CD4-positive, alpha-beta T cell (primary cell): Measurements from ENCODE around the gene UNC13D. TPM values are rescaled to one million over a fixed set of nuclear protein-coding genes. Genes with fewer than 3 reads are reported as not detected.

Experiments used
- ATAC-seq: fragments of 200-7000 bp; cut with Tn5 transposase; one replicate; pipeline ENCODE4 v1.10.0; 2022; ENCODE audit warnings: mild to moderate bottlenecking; ENCODE audit not compliant: poor library complexity
- CTCF ChIA-PET: fragments of 350-600 bp; sonication (Branson Sonifier 250); formaldehyde crosslinking; loops from one replicate; lab custom pipeline; 2021; ENCODE audit warnings: antibody characterized with exemption, inconsistent platforms; lab: Charles Lee
- POLR2A ChIA-PET: fragments of 350-600 bp; sonication (Branson Sonifier 250); formaldehyde crosslinking; loops from one replicate; lab custom pipeline; 2021; ENCODE audit warnings: antibody characterized with exemption, inconsistent platforms; lab: Charles Lee
- DNase-seq, 14 experiments: peaks; one replicate each; pipeline ENCODE4 v3.0.0-alpha.2; 2013 to 2020; ENCODE audit warnings: mixed read lengths in 2 of 14
- H3K27ac ChIP-seq, 2 donors: one replicate each; pipeline versions ENCODE4 v1.5.1 to v1.7.0; 2013; ENCODE audit warnings: low read length in 2 of 2, low read depth in 1 of 2, mild to moderate bottlenecking in 1 of 2
- H3K27me3 ChIP-seq, 2 experiments: 1 replicate in 1 of 2; 2 replicates in 1 of 2; pipeline versions ENCODE4 v1.6.1 to v1.7.0; 2013; ENCODE audit warnings: low read length in 2 of 2, control low read depth in 1 of 2, mild to moderate bottlenecking in 1 of 2, moderate library complexity in 1 of 2; ENCODE audit not compliant: insufficient read depth in 2 of 2, control insufficient read depth in 1 of 2
- H3K36me3 ChIP-seq: one replicate; pipeline ENCODE4 v1.6.1; 2013; ENCODE audit warnings: low read length, control low read depth; ENCODE audit not compliant: insufficient read depth
- H3K4me1 ChIP-seq: one replicate; pipeline ENCODE4 v1.6.1; 2013; ENCODE audit warnings: low read length, control low read depth; ENCODE audit not compliant: insufficient read depth
- H3K4me3 ChIP-seq: one replicate; pipeline ENCODE4 v1.5.1; 2013; ENCODE audit warnings: mild to moderate bottlenecking, low read length, moderate library complexity
- H3K9me3 ChIP-seq, 2 experiments: 1 replicate in 1 of 2; 2 replicates in 1 of 2; pipeline versions ENCODE4 v1.6.1 to v1.7.0; 2013; ENCODE audit warnings: low read length in 2 of 2, mild to moderate bottlenecking in 2 of 2, control low read depth in 1 of 2, moderate library complexity in 1 of 2; ENCODE audit not compliant: control insufficient read depth in 1 of 2, insufficient read depth in 1 of 2
- H3K27ac Mint-ChIP-seq: one replicate; pipeline ENCODE4 v1.8.0; 2020; ENCODE audit warnings: mixed read lengths
- H3K27me3 Mint-ChIP-seq: one replicate; pipeline ENCODE4 v1.8.0; 2021; ENCODE audit warnings: mixed read lengths
- H3K36me3 Mint-ChIP-seq: one replicate; pipeline ENCODE4 v1.8.0; 2021; ENCODE audit warnings: low read depth, mixed read lengths
- H3K4me1 Mint-ChIP-seq: one replicate; pipeline ENCODE4 v1.8.0; 2021; ENCODE audit warnings: low read depth, mixed read lengths
- H3K4me3 Mint-ChIP-seq: one replicate; pipeline ENCODE4 v1.8.0; 2020; ENCODE audit warnings: mild to moderate bottlenecking, mixed read lengths
- H3K9me3 Mint-ChIP-seq: one replicate; pipeline ENCODE4 v1.8.0; 2020; ENCODE audit warnings: mixed read lengths
- CTCF ChIP-seq: fragments of 200-600 bp; IDR thresholded peaks from one replicate; pipeline ENCODE4 v1.8.0; 2022; ENCODE audit warnings: antibody characterized with exemption, mild to moderate bottlenecking
- intact Hi-C, 2 experiments: fragments of 100-400 bp; cut with DNase I in 1 of 2; cut with micrococcal nuclease in 1 of 2; formaldehyde crosslinking; loops; one replicate each; pipeline versions ENCODE4 v1.15.1 to v1.9.0; 2023 to 2025; cut with DNase I, micrococcal nuclease
- total RNA-seq, 174 experiments: library from RNA in 2 of 174; stranded (reverse) in 2 of 174; gene quantifications; one replicate each; pipeline ENCODE4 v1.2.3 and lab custom pipeline; 2021 to 2026

The UNC13D gene
- total RNA-seq, 2 experiments from 2014 or later = 110 to 112 TPM

DNA sequence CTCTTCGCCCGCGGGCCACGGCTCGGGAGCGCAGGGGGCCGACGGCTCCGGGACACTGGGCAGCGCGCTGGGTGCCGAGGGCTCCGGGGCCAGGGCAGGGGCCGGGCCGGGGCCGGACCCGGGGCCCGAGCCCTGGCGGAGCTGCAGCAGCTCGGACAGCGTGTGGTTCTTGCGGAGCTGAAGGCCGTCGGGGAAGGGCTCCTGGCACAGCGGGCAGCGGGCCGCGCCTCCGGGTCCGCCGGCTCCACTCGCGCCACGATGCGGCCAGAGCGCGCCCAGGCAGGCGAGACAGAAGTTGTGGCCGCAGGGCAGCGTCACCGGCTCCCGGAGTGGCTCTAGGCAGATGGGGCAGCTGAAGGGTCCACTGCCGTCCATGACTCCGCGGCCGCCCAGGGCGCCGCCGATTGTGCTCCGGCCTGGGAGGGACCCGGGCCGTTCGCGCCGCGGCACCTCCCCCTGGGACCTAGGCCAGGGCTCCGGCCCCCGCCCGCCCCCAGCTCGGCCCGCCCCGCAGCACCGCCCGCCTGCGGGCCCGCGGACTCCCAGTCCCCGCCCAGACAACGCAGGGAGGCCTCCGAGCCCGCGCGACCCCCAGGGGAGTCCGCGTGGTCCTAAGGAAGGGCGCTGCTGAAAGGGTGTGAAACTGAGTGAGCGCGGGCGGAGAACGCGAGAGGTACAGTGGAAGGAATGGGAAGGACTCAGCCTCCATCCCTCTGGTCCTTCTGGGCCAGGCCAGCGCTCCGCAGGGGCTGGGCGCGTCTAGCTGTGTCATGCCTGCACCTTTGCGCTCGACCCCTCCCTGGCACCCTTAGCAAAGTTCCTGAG, 34.2 kb upstream of the UNC13D start, which contains the start of gene TRIM47:
TRIM47 (minus strand) TSS at position 408 of the 825 bp plus-strand sequence; CDS start at position 375, 33 bp downstream.
- H3K36me3 ChIP-seq = peaks cover 6% of the 10 kb centered on the region
- Mint-ChIP-seq H3K27me3 (no peaks in the 10 kb centered on the region), H3K27ac (peak within 1 kb of the TSS; percentile 91), H3K4me1 (peaks cover 45% of the 10 kb centered on the region), H3K4me3 (peak within 1 kb of the TSS; percentile 91), H3K36me3 (peaks cover 5% of the 10 kb centered on the region), H3K9me3 (no peaks in the 10 kb centered on the region)
- H3K27me3 ChIP-seq = no peaks in the 10 kb centered on the region
- ChIA-PET POLR2A (interaction anchor here (0.6 to 10.9 kb wide), 16 partner anchors 14 to 606 kb away, joined by 3 to 230 read pairs (median 4); partner anchors contain the start of genes MRPL38, TRIM65, UNK and WBP2), CTCF (interaction anchor here (0.9 to 4.8 kb wide), 13 partner anchors 11 to 125 kb away, joined by 3 to 50 read pairs (median 6); partner anchors contain the start of genes GALK1, TRIM65 and WBP2)
- H3K4me1 ChIP-seq = peaks cover 58% of the 10 kb centered on the region
- ATAC-seq (no peak), DNase-seq (peak in 2 of 14 experiments; percentile 41 to 51)
- H3K4me3 ChIP-seq = peak within 1 kb of the TSS; percentile 60
- no peaks in the 10 kb centered on the region for H3K9me3 ChIP-seq
- intact Hi-C loops = loop anchor here (1.0 to 5.0 kb wide), 2 partner anchors 18 to 36 kb away; partner anchors contain the start of genes TRIM65 (in 1 of the 2) and UNC13D (in 1 of the 2)
- H3K27ac ChIP-seq = peak within 1 kb of the TSS; percentile 15 to 66
- no peak for TF ChIP-seq CTCF

- ChIA-PET POLR2A (interaction anchor here (0.8 to 10.9 kb wide), 14 partner anchors 13 to 124 kb away, joined by 3 to 230 read pairs (median 4); partner anchors contain the start of genes MRPL38, TRIM65, UNC13D and UNK), CTCF (interaction anchor here (0.5 to 4.8 kb wide), 16 partner anchors 11 to 124 kb away, joined by 3 to 50 read pairs (median 4); partner anchors contain the start of genes GALK1, MRPL38, TRIM65 and WBP2)
- H3K9me3 Mint-ChIP-seq = no peaks in the 10 kb centered on the region
- no peaks in the 10 kb centered on the region for H3K27me3 Mint-ChIP-seq
- intact Hi-C loops = loop anchor here (1.0 to 5.0 kb wide), 4 partner anchors 19 to 35 kb away; partner anchors contain the start of genes TRIM65 (in 2 of the 2) and UNC13D (in 1 of the 2)
- Histone ChIP-seq H3K4me1 (peaks cover 64% of the 10 kb centered on the region), H3K27ac (peak overlapping the region; percentile 15 to 66), H3K36me3 (peaks cover 6% of the 10 kb centered on the region), H3K9me3 (no peaks in the 10 kb centered on the region), H3K27me3 (no peaks in the 10 kb centered on the region), H3K4me3 (peak overlapping the region; percentile 60)
- H3K36me3 Mint-ChIP-seq = peaks cover 5% of the 10 kb centered on the region
- peak; percentile 52 to 90 (median 66) for DNase-seq
- ATAC-seq = peak; percentile 72
- peak; percentile 70 for TF ChIP-seq CTCF
- peak overlapping the region; percentile 91 for H3K4me3 Mint-ChIP-seq
- peak overlapping the region; percentile 91 for H3K27ac Mint-ChIP-seq
- H3K4me1 Mint-ChIP-seq = peaks cover 51% of the 10 kb centered on the region
Measured at GRCh38 chr17:75877752-75878173, 33.6 kb upstream of the UNC13D start.
